ENCODE results near the gene TYK2. TPM values are rescaled to one million over a fixed set of nuclear protein-coding genes. Genes with fewer than 3 reads are reported as not detected.

TYK2 gene
- total RNA-seq, 4 donors from 2014 or later, result 50.5 to 71.6 (median 65.9) TPM

GRCh38 chr19:10334588-10335351 is 45.6 kb downstream of the TYK2 start:
- Histone ChIP-seq H3K4me3 (peak overlapping the region; percentile 85 to 95 (median 91)), H3K27me3 (no peaks in the 10 kb centered on the region), H3K36me3 (peaks cover 8 to 11% (median 11%) of the 10 kb centered on the region in 4 donors), H3K9me3 (no peaks in the 10 kb centered on the region), H3K27ac (replicated peaks in 1 of 4) (peak overlapping the region; percentile 93 to 97 (median 95)), H3K4me1 (peaks cover 27 to 43% (median 37%) of the 10 kb centered on the region in 4 donors)
- 27% methylated on average over 25 of the region's 59 CpGs for WGBS
- peak; percentile 85 to 89 for TF ChIP-seq POLR2AphosphoS5 (IDR thresholded peaks at IDR 0.05)
- no peak for TF ChIP-seq EP300 (IDR thresholded peaks at IDR 0.05)
- no peak for TF ChIP-seq POLR2A (IDR thresholded peaks at IDR 0.05; ENCODE audit: low read depth)
- TF ChIP-seq CTCF (IDR thresholded peaks at IDR 0.05), result peak in 2 of 3 experiments; percentile 7 to 16
- intact Hi-C loops (cut with DNase I), result no loop called here
- DNase-seq (ENCODE audit: extremely low spot score), result peak; percentile 98

- H3K27me3 ChIP-seq, result no peaks in the 10 kb centered on the region
- peaks cover 16 to 19% (median 19%) of the 10 kb centered on the region in 4 donors for H3K36me3 ChIP-seq
- peak overlapping the region; percentile 93 to 97 (median 95) for H3K27ac ChIP-seq (replicated peaks in 1 of 4)
- no peak for DNase-seq (ENCODE audit: extremely low spot score)
- TF ChIP-seq CTCF (IDR thresholded peaks at IDR 0.05), result no peak
- no peak for TF ChIP-seq POLR2A (IDR thresholded peaks at IDR 0.05; ENCODE audit: low read depth)
- TF ChIP-seq EP300 (IDR thresholded peaks at IDR 0.05), result no peak
- no peak for TF ChIP-seq POLR2AphosphoS5 (IDR thresholded peaks at IDR 0.05)
- peak overlapping the region; percentile 85 to 95 (median 91) for H3K4me3 ChIP-seq
- 21% methylated on average over 24 of the region's 44 CpGs for WGBS
- no peaks in the 10 kb centered on the region for H3K9me3 ChIP-seq
- H3K4me1 ChIP-seq, result peaks cover 27 to 42% (median 35%) of the 10 kb centered on the region in 4 donors
- intact Hi-C loops (cut with DNase I), result no loop called here
These were observed 46.4 kb downstream of the TYK2 start for GRCh38 chr19:10333758-10334587.

- peak; percentile 14 for TF ChIP-seq POLR2A (IDR thresholded peaks at IDR 0.05; ENCODE audit: low read depth)
- no peak for TF ChIP-seq EP300 (IDR thresholded peaks at IDR 0.05)
- no peak for TF ChIP-seq CTCF (IDR thresholded peaks at IDR 0.05)
- TF ChIP-seq POLR2AphosphoS5 (IDR thresholded peaks at IDR 0.05), result peak; percentile 81 to 94
These were observed 47.2 kb downstream of the TYK2 start, which contains the start of gene RAVER1 for GRCh38 chr19:10332965-10333757. TSS of gene RAVER1 (minus strand) at chr19:10333529. CDS start at chr19:10333507, 22 bp downstream.

More at GRCh38 chr19:10332965-10333757, 47.2 kb downstream of the TYK2 start, which contains the start of gene RAVER1:
- 0% methylated on average over 27 of the region's 82 CpGs for WGBS
- no peaks in the 10 kb centered on the region for H3K27me3 ChIP-seq
- H3K4me3 ChIP-seq, result peak within 1 kb of the TSS; percentile 85 to 95 (median 91)
- intact Hi-C loops (cut with DNase I), result no loop called here
- peak; percentile 99 for DNase-seq (ENCODE audit: extremely low spot score)
- peak within 1 kb of the TSS; percentile 93 to 97 (median 95) for H3K27ac ChIP-seq (replicated peaks in 1 of 4)
- H3K9me3 ChIP-seq, result no peaks in the 10 kb centered on the region
- peaks cover 27 to 42% (median 35%) of the 10 kb centered on the region in 4 donors for H3K4me1 ChIP-seq
- peaks cover 24 to 27% (median 27%) of the 10 kb centered on the region in 4 donors for H3K36me3 ChIP-seq
